ENCODE results near the gene TUBB1. TPM values are rescaled to one million over a fixed set of nuclear protein-coding genes. Genes with fewer than 3 reads are reported as not detected.
A peak's percentile ranks its signal among the peaks of the same experiment; 100 is the strongest.

The TUBB1 gene
- total and polyA plus RNA-seq, 2 donors (not counting 1 experiment from before 2014, with no cell fraction given) = 0.22 to 0.43 TPM

GRCh38 chr20:59013031-59013951 is 5.9 kb upstream of the TUBB1 start:
- 98% methylated on average over 13 of the region's 17 CpGs for WGBS (ENCODE audit: insufficient coverage)
- intact Hi-C loops (cut with micrococcal nuclease) = no loop called here
- H3K36me3 ChIP-seq (replicated peaks in 1 of 2; ENCODE audit: control extremely low read depth in 1 of 2, control insufficient read depth in 1 of 2, extremely low read depth in 1 of 2, insufficient read depth in 2 of 2, low read length in 1 of 2) = no peaks in the 10 kb centered on the region
- POLR2A ChIA-PET = no interaction called here
- H3K4me1 ChIP-seq (ENCODE audit: control insufficient read depth in 2 of 2, insufficient read depth in 2 of 2, low read length in 2 of 2) = peaks cover 28 to 36% of the 10 kb centered on the region in 2 donors
- Mint-ChIP-seq H3K4me3 (no peak overlapping the region), H3K4me1 (peaks cover 62% of the 10 kb centered on the region), H3K27ac (peak overlapping the region; percentile 61), H3K9me3 (ENCODE audit: insufficient read depth) (no peaks in the 10 kb centered on the region), H3K27me3 (no peaks in the 10 kb centered on the region)
- DNase-seq (no peak), ATAC-seq (ENCODE audit: low read depth) (no peak)
- peaks cover 0 to under 1% (median 0%) of the 10 kb centered on the region in 3 donors for H3K9me3 ChIP-seq (ENCODE audit: control extremely low read depth in 1 of 3, control insufficient read depth in 2 of 3, insufficient read depth in 1 of 3, low read length in 2 of 3)
- H3K9ac ChIP-seq (ENCODE audit: low read length) = no peak overlapping the region
- H2AFZ ChIP-seq (ENCODE audit: insufficient read depth, low read depth, low read length, poor library complexity, severe bottlenecking) = no peak overlapping the region
- CTCF ChIA-PET = no interaction called here
- H3K27me3 ChIP-seq (replicated peaks in 1 of 4; ENCODE audit: control extremely low read depth in 1 of 4, control insufficient read depth in 3 of 4, insufficient read depth in 4 of 4, low read length in 3 of 4) = no peaks in the 10 kb centered on the region
- peaks cover 23% of the 10 kb centered on the region for H3K79me2 ChIP-seq (ENCODE audit: control insufficient read depth, insufficient read depth, low read length)
- H3K4me2 ChIP-seq (replicated peaks; ENCODE audit: low read depth, low read length, poor library complexity, severe bottlenecking) = no peak overlapping the region
- H3K4me3 ChIP-seq (ENCODE audit: control extremely low read depth in 1 of 5, extremely low read depth in 1 of 5, insufficient read depth in 1 of 5, low read depth in 2 of 5, low read length in 4 of 5) = no peak overlapping the region
- H4K20me1 ChIP-seq (ENCODE audit: control insufficient read depth, insufficient read depth, low read length, poor library complexity, severe bottlenecking) = no peaks in the 10 kb centered on the region
- no peak overlapping the region for H3K27ac ChIP-seq (ENCODE audit: low read length in 2 of 2)
- TF ChIP-seq CTCF (IDR thresholded peaks at IDR 0.05) = no peak
- TF ChIP-seq EZH2 (IDR thresholded peaks at IDR 0.05; ENCODE audit: borderline replicate concordance, insufficient read depth, low read depth, low read length, poor library complexity, severe bottlenecking) = no peak

- TF ChIP-seq EZH2 (IDR thresholded peaks at IDR 0.05; ENCODE audit: borderline replicate concordance, insufficient read depth, low read depth, low read length, poor library complexity, severe bottlenecking) = no peak
- TF ChIP-seq CTCF (IDR thresholded peaks at IDR 0.05) = no peak
- Histone ChIP-seq H3K79me2 (ENCODE audit: control insufficient read depth, insufficient read depth, low read length) (peaks cover 31% of the 10 kb centered on the region), H3K36me3 (replicated peaks in 1 of 2; ENCODE audit: control extremely low read depth in 1 of 2, control insufficient read depth in 1 of 2, extremely low read depth in 1 of 2, insufficient read depth in 2 of 2, low read length in 1 of 2) (no peaks in the 10 kb centered on the region), H3K9me3 (ENCODE audit: control extremely low read depth in 1 of 3, control insufficient read depth in 2 of 3, insufficient read depth in 1 of 3, low read length in 2 of 3) (no peaks in the 10 kb centered on the region), H3K4me1 (ENCODE audit: control insufficient read depth in 2 of 2, insufficient read depth in 2 of 2, low read length in 2 of 2) (peaks cover 23 to 28% of the 10 kb centered on the region in 2 donors), H3K9ac (ENCODE audit: low read length) (no peak overlapping the region), H3K27ac (ENCODE audit: low read length in 2 of 2) (no peak overlapping the region), H2AFZ (ENCODE audit: insufficient read depth, low read depth, low read length, poor library complexity, severe bottlenecking) (no peak overlapping the region), H4K20me1 (ENCODE audit: control insufficient read depth, insufficient read depth, low read length, poor library complexity, severe bottlenecking) (no peaks in the 10 kb centered on the region), H3K4me2 (replicated peaks; ENCODE audit: low read depth, low read length, poor library complexity, severe bottlenecking) (no peak overlapping the region), H3K27me3 (replicated peaks in 1 of 4; ENCODE audit: control extremely low read depth in 1 of 4, control insufficient read depth in 3 of 4, insufficient read depth in 4 of 4, low read length in 3 of 4) (no peaks in the 10 kb centered on the region), H3K4me3 (ENCODE audit: control extremely low read depth in 1 of 5, extremely low read depth in 1 of 5, insufficient read depth in 1 of 5, low read depth in 2 of 5, low read length in 4 of 5) (no peak overlapping the region)
- DNase-seq (no peak), ATAC-seq (ENCODE audit: low read depth) (no peak)
- intact Hi-C loops (cut with micrococcal nuclease) = no loop called here
- H3K4me3 Mint-ChIP-seq = peak overlapping the region; percentile 19
- CTCF ChIA-PET = no interaction called here
- WGBS (ENCODE audit: insufficient coverage) = 54% methylated on average over 11 of the region's 13 CpGs
- H3K27me3 Mint-ChIP-seq = no peaks in the 10 kb centered on the region
- H3K9me3 Mint-ChIP-seq (ENCODE audit: insufficient read depth) = no peaks in the 10 kb centered on the region
- peak overlapping the region; percentile 61 for H3K27ac Mint-ChIP-seq
- POLR2A ChIA-PET = no interaction called here
- peaks cover 56% of the 10 kb centered on the region for H3K4me1 Mint-ChIP-seq
Measured at GRCh38 chr20:59013959-59014608, 5.1 kb upstream of the TUBB1 start.
